Effector CD4-positive, alpha-beta T cell (primary cell): ENCODE data around the gene MMP15.
"Not testable (repeated sequence)": the region's sequence is repeated elsewhere in the genome, so short reads cannot be mapped to it uniquely, and the experiment has no call there.

Experiments used
- DNase-seq: peaks from one replicate; pipeline ENCODE4 v3.0.0-alpha.2; 2020

MMP15 gene

GRCh38 chr16:58094026-58094425 lies 68.5 kb downstream of the MMP15 start:
- DNase-seq, result no peak

DNA sequence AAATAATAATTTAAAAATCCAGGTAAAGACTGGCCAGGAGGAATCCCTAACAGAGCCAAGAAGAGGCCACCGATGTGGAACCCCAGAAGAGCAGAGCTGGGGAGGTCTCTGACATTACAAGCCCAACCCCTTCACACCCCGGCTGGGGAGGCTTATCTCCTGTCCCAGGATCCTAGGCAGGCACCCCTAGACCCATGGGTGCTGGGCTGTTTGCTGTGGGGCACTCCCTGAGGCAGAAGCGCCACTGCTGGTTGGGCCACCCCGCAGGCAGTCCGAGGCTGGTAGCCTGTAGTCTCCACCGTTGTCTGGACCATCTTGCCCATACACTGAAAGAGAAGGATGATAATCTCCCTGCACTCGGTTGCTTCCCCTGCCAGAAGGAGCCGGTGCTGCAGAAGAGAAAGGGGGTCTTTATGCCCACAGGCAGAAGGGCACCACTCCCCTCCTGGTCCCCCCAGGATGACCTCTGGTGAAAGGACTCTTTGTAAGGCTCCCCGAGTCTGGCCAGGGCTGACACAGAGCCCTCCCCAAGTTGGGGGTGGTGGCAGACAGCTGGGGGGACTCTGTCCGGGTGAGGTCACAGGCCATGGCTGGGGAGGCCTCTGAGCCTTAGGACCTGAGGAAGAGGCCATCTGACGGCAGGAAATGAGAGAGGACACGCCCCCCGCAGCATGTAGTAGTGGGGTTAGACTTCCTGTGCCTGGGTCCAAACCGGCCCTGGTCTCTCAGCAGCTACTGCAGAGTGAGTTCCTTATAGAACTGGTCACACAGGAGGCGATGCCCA lies 69.4 kb downstream of the MMP15 start:
- no peak for DNase-seq

- DNase-seq, result not testable (repeated sequence)
These were observed 70.0 kb downstream of the MMP15 start for GRCh38 chr16:58095575-58095960.

DNA sequence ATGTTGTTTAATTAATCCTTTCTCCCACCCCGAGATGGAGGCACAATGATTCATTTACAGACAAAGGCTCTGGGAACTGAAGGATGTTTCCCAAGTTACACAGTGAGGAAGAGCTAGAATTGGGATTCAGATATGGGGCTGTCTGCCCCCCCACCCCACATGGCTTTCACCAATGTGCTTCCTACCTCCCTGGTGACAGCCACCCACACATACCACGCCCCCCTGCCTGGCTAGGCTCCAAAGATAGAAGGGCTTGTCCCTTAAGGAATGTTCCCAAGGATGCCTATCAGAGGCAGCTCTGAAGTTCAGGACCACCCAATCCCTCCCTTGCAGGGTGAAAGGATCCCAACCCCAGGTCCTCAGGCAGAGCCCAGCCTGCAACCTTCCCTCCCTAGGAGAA lies 70.7 kb downstream of the MMP15 start:
- DNase-seq, result no peak
